NCI-H2196 (cell line): ENCODE data around the gene GRK1.

Experiments used
- DNase-seq: peaks from one replicate; lab custom pipeline; 2025; ENCODE audit not compliant: unreplicated experiment; lab: John Stamatoyannopoulos, UW

The GRK1 gene

DNA sequence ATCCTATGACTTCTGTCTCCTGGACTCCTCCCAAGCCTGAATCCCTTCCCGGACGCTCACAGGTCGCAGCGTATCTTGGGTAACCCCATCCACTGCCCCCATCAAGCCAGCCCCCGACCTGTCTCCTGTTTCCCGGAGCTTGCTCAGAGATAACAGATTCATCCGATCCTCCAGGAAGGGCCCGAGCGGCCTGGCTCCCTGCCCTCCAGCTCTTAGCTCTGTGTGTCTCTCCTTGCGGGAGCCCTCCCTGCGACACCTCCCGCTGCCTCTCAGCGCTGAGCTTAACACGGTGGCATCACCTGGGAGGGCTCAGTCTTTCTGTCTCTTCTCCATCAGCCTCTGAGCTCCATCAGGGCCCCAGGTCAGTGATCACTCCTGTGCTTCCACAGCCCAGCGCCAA is 87.7 kb downstream of the GRK1 start:
- no peak for DNase-seq

DNA sequence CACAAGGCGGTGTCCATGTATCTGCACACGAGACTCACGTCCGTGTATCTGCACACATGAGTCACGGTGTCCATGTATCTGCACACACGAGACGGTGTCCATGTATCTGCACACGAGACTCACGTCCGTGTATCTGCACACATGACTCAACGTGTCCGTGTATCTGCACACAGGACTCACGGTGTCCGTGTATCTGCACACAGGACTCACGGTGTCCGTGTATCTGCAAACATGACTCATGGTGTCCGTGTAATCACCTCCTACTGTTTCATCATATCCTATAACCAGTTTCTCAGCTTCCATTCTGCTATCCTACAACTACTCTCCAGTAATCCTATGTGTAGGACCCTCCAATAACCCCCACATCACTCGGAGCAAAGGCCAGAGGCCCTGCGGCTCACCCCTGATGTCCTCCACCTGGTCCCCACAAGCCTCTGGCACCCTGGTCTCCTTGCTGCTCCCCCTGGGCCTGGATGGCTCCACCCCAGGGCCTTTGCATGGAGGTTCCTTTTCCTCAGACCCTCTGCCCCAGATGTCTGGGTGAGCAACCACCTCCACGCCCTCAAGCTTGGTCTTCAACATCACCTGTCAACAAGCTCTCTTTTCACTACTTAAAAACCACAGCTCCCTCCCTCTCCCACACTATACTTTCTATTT is 89.5 kb downstream of the GRK1 start:
- no peak for DNase-seq

DNA sequence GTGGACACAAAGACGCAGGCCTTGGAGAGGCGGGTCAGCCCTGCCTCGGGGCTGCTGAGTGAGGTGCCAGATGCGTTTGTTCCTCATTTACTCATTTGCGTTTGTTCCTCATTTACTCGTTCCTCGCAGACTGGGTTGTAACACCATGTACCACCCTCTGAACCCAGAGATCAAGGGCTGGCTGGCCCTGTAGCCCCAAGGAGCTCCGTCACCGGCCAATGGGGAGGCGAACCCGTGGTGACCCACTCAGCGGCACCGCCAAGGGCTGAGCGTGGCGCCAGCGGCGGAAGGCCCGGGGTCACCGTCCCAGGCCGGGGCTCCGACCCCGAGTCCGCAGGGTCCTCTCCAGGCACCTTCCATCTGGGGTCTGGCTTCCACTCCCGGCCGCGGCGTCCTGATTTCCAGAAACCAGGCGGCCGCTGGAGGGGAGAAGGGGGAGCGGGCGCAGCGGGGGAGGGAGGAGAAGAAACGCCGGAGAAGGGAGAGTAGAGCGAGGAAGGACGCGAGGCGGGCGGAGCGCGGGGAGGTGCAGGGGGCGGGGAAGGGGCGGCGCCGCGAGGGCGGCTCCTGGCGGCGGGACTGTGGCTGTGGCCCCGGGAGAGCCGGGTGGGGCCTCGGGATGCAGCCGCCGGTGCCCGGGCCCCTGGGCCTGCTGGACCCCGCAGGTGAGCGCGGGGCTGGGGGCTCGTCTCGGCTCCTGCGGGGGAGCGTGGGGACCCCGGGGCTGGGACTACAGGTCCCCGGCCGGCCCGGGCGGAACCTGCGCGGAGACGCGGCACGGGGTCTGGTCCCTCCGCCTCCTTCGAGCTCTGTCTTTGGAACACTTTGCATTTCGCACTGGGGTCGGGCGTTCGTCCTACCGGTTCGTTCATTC is 91.9 kb downstream of the GRK1 start, which contains the start of gene TMEM255B:
TMEM255B (plus strand) TSS at position 576 of the 874 bp plus-strand sequence; CDS start at position 620, 44 bp downstream.
- peak; percentile 56 for DNase-seq

DNA sequence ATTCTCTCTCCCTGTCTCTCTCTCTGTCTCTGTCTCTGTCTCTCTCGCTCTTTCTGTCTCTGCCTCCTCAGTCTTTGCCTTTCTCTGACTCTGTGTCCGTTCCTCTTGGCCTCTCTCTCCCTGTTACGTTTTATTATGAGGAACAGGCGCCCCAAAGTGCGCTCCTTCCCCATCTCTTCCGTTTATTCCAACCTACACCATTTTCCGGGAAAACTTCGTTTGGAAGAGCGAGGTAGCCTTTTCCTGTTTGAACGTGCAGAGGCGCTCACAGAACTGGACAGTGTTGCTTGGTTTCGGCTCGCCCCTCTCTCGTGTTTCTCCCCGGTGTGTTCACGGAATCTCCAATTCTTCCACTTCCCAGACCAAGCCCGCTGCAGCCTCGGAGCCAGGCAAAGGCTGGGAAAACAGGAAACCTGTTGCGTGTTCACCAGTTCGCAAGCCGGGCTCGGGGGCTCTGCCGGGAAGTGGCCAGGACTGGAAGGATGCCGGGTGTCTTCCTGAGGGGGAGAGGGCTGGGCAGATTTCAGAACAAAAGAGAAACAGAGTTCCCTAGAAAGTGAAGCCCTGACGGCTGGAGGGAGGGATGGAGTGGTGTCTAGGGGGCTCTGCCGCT is 92.6 kb downstream of the GRK1 start:
- DNase-seq: no peak

DNA sequence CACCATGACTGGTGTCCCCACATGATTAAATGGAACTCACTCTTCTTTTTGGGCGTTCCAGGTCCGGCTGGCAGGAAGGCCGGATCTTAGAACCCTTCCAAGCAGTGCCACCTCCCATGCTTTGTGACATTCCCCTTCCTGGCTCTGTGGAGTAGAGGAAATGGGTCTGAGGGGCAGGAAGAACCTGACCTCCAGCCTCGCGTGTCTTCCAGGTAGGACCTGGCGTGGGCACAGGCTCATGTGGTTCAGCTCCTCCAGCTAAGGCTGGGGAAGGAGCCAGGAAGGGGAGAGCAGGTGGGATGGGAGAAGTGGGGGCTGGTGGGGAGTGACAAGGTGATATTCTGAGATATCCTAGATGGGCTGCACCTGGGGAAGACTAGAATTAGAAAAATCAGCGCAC is 94.1 kb downstream of the GRK1 start:
- no peak for DNase-seq

DNA sequence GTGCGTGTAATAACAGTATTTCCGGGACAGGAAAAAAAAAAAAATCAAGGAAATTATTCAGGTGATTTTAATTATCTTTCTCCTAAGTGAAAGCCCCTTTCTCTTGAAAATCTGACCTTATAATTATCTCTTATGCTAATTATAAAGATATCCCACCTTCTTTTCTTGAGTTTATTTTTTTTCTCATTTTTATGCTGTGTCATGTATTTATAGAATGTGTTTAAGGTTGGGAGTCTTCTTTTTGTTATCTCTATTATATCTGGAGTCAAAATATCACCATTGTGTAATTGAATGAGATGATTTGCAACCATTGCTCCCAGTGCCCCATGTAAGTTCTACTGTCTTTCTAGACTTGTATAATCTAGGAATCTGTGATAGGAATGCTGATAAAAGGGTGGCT is 95.1 kb downstream of the GRK1 start:
- DNase-seq: no peak

DNA sequence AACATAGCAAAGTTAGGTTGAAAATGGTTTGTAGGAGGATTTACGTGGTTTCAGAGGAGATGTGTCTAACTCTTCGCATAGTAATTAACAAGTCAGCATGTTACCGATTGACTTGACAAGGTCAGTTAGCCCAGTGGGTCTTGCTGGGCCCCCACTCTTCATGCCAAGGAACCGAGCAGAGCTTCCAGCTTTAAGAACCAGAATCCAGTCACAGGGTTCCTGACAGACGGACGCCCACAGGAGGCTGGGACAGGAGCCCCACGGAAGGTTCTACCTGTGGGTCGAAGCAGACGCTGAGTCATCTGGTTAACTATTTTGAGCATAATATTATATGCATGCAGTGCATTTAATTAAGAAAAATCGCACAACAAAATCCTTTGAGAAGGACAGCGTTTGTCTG is 95.5 kb downstream of the GRK1 start:
- DNase-seq: no peak

DNA sequence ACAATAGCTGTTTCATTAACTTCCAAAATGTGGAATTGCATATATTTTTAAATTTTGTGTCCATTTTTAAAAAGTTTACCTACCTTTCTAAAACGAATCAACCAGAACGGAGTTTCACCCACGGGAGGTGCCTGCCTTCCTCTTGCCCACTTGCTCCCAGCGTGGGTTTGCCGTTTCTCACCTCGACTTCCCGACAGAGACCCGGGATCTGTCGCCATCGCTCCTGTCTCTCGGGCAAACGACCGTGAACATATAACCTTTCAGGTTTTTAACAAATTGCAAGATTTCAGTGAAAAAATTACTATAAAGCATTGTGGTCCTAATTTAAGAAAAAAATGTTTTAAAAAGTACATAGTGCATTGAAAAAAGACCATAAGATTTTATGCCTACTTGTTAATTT is 96.2 kb downstream of the GRK1 start:
- DNase-seq: no peak

DNA sequence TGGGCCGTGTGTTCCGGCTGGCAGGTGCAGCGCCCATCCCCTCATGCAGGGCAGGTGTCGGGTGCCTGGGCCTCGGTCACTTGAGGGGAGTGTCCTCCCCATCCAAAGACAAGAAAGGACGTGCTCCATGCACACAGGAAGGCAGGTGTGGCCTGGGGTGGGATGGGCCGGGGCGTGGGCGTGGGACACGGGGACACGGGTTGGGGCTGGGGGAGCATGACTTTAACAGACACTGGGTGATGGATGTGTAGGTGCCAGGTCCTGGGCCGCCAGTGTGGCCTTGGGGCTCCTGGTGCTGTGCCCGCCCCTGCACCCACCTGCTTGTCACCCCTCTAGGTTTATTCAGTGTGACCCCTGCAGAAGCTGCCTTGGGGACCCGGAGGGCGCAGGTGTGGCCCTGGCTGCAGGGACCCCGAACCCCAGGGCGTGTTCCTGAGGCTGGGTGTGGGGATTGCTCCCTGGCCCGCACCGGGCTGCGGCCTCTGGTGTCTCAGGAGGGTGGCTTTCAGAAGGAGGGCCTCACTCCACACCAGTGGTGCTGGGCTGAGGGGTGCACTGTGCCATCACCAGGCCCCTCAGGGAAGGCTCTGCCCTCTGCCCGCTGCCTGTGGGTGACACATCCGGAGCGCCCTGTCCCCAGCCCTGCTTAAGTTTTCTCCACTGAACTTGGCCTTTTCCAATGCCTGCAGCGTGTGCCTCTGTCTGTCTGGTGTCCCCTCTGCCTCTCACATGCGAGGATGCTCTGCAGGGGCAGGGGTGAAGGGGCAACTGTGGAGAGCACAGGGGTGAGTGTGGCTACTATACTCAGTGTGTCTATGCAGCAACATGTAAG is 97.2 kb downstream of the GRK1 start:
- peak; percentile 16 for DNase-seq

DNA sequence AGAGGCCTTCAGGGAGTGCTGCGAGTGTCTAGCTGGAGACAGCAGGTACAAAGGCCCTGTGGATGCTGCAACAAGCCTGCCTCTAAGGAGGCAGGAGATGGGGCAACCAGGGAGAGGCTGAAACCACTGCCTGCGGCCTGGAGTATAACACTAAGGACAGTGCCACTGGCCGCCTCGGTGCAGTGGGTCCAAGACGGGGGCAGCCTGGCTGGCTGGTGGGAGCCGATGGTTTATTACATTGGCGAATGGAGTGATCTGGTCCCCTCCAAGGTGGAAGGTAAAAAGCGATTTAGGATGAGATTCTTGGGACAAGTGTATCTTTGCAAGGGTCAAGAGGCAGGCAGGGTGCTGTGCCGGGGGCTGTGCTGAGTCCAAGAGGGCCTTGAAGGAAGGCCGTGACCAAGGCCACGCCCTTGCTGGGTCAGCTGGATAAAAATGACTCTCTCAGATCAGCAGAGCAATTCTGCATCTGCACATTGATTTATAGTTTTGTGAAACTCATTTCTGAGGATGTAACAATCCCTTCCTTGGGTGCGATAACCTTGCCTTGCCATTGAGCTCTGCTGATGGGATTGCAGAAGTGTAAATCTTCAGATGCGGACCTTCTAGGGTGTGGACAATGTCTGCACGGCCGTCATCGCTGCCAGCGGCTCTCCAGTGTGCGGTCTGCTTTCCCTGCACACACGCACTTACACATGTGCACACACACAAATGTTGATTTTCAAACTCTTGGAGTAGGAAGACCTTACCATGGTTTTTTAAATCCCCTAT is 98.0 kb downstream of the GRK1 start:
- no peak for DNase-seq

DNA sequence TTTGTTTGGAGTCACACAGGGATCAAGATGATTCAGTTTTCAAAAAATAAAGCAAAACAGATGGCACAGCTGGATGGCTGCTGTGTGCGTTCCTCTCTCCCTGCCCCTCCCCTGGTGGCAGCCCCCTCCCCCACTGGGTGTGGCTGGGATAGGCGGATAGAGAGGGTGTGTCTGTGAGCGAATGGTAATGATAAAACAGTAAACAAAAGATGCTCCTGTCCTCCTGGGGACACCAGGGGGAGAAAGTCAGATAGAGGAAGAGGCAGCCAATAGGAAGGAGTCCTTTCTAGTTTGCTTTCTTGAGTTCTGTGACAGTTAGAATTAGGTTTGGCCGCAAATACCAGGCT is 98.5 kb downstream of the GRK1 start:
- no peak for DNase-seq

DNA sequence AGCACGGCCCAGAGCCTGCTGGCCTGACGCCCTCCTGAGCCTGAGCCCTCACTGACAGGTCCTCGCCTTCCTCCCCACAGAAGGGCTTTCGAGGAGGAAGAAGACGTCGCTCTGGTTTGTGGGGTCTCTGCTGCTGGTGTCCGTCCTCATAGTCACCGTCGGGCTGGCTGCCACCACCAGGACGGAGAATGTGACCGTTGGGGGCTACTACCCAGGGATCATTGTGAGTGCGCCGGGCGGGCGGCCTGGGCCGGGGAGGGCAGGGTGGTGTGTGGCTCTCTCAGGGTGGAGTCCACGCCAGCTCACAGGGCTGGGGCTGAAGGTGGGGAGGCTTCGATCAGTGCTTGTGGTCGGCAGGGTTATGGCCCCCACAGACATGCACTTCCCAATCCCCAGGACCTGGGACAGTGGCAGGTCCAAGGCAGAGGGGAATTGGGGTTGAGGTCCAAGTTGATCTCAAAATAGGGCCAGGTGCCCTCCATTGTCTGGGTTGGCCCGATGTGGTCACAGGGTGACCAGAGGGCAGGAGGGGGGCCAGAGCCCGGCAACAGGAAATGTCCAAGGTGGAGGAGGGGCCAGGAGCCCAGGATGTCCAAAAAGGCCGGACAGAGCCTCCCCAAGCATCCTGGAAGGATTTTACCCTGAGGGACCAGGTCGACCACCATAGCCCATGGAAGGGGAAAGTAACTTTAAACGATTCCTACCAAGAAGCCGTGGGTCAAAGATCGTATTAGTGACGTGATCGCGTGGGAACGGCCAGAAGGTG is 99.2 kb downstream of the GRK1 start:
- DNase-seq: no peak

DNA sequence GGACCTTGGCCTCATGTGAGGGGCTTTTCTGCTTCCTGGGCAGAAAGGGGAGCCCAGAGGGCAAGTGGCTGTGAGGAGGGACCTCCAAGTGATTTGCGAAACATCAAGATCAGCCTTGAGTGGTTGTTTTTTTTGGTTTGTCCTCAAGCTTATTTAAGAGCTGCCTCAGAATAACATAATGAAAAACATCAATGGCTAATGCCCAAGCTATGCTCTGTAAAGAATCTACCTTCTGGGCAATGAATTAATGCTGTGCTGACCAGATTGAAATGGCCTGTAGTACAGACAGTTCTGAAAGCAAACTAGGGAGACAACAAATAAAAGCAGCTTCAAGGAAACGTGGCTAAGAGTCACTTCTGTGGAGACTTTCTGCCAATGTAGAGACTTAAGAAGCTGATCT is 100.3 kb downstream of the GRK1 start:
- DNase-seq: no peak

DNA sequence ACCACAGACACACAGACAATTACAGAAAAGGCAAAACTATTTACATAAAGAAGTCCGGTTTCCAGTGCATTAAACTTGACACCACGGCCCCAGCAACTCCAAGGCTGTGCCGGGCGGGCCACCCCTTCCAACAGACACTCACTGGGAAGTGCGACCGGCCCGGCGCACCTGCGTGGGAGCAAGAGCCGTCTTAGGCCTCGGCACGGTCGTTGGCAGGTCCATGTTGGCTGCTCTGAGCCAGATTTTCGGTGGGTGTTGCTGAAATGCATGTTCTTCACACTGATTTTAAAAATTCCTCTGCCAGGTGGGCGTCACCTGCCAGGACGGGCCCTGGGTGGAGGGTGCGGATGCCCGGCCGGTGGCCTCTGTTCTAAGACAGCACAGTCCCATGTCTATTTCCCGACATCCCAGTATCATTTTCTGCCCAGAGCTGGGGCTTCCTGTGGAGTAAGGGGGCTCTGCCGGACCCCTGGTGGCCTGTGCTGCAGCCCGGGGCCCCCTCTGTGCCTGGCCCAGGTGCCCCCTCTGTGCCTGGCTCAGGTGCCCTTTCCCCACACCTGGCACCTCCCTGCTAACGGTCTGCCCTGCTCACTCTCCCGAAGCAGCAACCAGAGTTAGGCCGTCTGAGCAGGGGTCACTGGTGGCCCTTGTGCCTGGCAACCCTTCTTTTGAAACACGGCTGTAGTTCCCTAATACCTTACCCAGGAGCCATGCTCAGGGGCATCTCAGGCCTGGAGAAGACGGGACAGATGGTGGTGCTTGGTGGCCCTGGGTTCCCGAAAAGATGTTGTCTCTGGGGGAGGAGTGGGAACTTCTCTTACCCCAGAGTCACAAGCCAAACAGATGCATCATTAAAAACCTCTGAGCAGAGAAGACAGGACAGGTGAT is 101.2 kb downstream of the GRK1 start:
- no peak for DNase-seq

DNA sequence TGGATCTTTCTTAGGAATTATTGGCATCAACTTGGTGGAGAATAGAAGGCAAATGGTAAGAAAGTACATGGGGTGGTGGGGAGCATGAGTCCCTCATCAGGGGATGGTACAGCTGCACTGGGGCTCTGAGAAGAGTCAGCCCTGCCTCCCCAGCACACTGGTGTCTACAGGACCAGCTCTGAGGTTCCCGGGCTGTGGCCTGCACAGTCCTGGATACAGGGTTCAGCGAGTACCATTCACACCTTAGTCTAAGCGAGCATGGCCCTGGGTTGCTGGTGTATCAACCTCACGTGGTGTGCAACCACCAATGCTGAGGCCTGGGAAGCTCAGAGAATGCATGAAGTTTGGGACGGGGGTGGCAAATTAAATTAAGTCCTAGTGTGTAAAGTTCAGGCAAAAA is 102.1 kb downstream of the GRK1 start:
- DNase-seq: no peak

DNA sequence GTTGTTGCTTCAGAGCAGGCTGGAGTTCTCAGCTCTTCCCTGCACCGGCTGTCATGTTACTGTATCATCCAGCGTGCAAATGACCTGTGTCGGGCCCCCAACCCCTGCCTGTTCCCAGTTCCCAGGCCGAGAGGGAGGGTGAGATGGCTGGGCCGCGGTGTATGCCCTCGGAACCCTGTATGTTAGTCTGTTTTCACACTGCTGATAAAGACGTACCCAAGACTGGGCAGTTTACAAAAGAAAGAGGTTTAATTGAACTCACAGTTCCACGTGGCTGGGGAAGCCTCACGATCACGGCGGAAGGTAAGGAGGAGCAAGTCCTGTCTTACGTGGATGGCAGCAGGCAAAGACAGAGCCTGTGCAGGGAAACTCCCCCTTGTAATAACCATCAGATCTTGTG is 102.9 kb downstream of the GRK1 start:
- DNase-seq: no peak

DNA sequence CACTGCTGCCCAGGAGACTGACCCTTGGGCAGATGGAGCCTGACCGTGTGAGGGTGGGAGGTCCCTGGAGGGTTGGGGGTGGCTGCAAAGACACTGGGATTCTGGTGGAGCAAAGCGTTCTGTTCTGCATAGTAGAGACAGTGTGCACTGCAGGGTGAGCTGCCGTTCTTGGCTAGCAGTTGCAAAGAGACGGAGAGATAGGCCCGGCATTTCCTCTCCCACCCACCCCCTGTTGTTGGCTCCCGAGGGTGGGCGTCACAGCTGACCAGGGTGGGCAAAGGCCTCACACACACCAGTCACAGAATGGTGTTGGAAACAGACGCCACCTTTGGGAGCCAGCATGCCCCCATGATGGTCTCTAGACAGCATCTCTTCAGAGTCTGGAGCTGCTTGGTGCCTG is 103.4 kb downstream of the GRK1 start:
- no peak for DNase-seq

DNA sequence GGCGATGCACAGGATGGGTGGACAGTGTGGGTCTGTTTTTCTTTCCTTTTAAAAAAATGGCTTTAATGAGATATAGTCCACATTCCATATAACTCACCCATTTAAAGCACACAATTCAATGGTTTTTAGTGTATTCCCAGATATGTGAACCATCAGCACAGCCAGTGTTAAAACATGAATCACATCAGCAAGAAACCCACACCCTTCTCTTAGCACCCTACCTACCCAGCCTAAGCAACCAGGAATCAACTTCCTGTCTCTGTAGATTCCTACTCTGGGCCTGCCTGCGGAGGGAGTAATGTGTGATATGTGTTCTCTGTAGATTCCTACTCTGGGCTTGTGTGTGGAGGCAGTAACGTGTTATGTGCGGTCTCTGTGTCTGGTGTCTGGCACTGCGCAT is 103.9 kb downstream of the GRK1 start:
- no peak for DNase-seq
